Mucosa of descending colon (tissue), 3 donors: ENCODE measurements around the gene SACM1L. TPM values are rescaled to one million over a fixed set of nuclear protein-coding genes. Genes with fewer than 3 reads are reported as not detected.

Experiments
- ATAC-seq: fragments of 200-7000 bp; cut with Tn5 transposase; one replicate; pipeline ENCODE4 v1.9.1; 2020; ENCODE audit warnings: mild to moderate bottlenecking, moderate library complexity
- DNase-seq, 3 donors: peaks; one replicate each; pipeline ENCODE4 v3.0.0-alpha.2; 2020
- H3K36me3 ChIP-seq: fragments of 200-600 bp; one replicate; pipeline ENCODE4 v1.8.0; 2021; ENCODE audit warnings: low read depth, mild to moderate bottlenecking
- H3K4me1 ChIP-seq: fragments of 200-600 bp; one replicate; pipeline ENCODE4 v1.8.0; 2021; ENCODE audit warnings: low read depth, mild to moderate bottlenecking
- H3K4me3 ChIP-seq: fragments of 200-600 bp; one replicate; pipeline ENCODE4 v1.8.0; 2021; ENCODE audit warnings: mild to moderate bottlenecking
- H3K9me3 ChIP-seq: fragments of 200-600 bp; one replicate; pipeline ENCODE4 v1.8.0; 2021; ENCODE audit warnings: mild to moderate bottlenecking
- CTCF ChIP-seq: fragments of 200-600 bp; IDR thresholded peaks from one replicate; pipeline ENCODE4 v1.8.0; 2022; ENCODE audit warnings: antibody characterized with exemption, mild to moderate bottlenecking
- intact Hi-C, 2 donors: fragments of 100-400 bp; cut with DNase I in 1 of 2; cut with micrococcal nuclease in 1 of 2; formaldehyde crosslinking; loops; one replicate each; pipeline versions ENCODE4 v1.11.0 to v1.11.1; 2022; cut with DNase I, micrococcal nuclease
- total RNA-seq, 3 donors: library from RNA; stranded (reverse); fragmentation: NEBNext Ultra II Directional in 2 of 3; extraction: Animal tissue kit (Norgen Biotek cat#: 25700) in 2 of 3; gene quantifications; one replicate each; pipeline versions ENCODE4 v1.2.1 to v1.2.4, GENCODE V29; 2021 to 2023
- donor health status: DM: no; HTN: no; CAD: no; lungs with moderate emphysema.
- donor health status: DM: no; HTN: no; CAD: no.
- donor health status: DM: no; HTN: yes; CAD: no.

The SACM1L gene
- total RNA-seq, 3 donors from 2014 or later = 54.1 to 62.6 (median 57.2) TPM

GRCh38 chr3:45737234-45737633 lies 48.0 kb downstream of the SACM1L start:
- ATAC-seq (no peak), DNase-seq (no peak)
- H3K9me3 ChIP-seq = no peaks in the 10 kb centered on the region
- peaks cover 9% of the 10 kb centered on the region for H3K36me3 ChIP-seq
- intact Hi-C loops = no loop called here
- H3K4me3 ChIP-seq = no peak overlapping the region
- no peaks in the 10 kb centered on the region for H3K4me1 ChIP-seq
- no peak for TF ChIP-seq CTCF

GRCh38 chr3:45739991-45740390 lies 50.8 kb downstream of the SACM1L start:
- Histone ChIP-seq H3K4me1 (no peaks in the 10 kb centered on the region), H3K4me3 (no peak overlapping the region), H3K36me3 (peaks cover 6% of the 10 kb centered on the region), H3K9me3 (no peaks in the 10 kb centered on the region)
- TF ChIP-seq CTCF = no peak
- ATAC-seq (no peak), DNase-seq (no peak)
- intact Hi-C loops = no loop called here

GRCh38 chr3:45741247-45741646 lies 52.1 kb downstream of the SACM1L start:
- ATAC-seq (no peak), DNase-seq (no peak)
- H3K4me1 ChIP-seq = no peaks in the 10 kb centered on the region
- H3K36me3 ChIP-seq = no peaks in the 10 kb centered on the region
- no peak overlapping the region for H3K4me3 ChIP-seq
- H3K9me3 ChIP-seq = no peaks in the 10 kb centered on the region
- intact Hi-C loops = no loop called here
- no peak for TF ChIP-seq CTCF

GRCh38 chr3:45741742-45742460 lies 52.7 kb downstream of the SACM1L start:
- no peaks in the 10 kb centered on the region for H3K36me3 ChIP-seq

GRCh38 chr3:45742461-45743089 lies 53.4 kb downstream of the SACM1L start:
- ATAC-seq (no peak), DNase-seq (no peak)
- H3K9me3 ChIP-seq = no peaks in the 10 kb centered on the region
- intact Hi-C loops = no loop called here
- no peaks in the 10 kb centered on the region for H3K36me3 ChIP-seq
- no peak for TF ChIP-seq CTCF
- no peak overlapping the region for H3K4me3 ChIP-seq
- no peaks in the 10 kb centered on the region for H3K4me1 ChIP-seq

More at GRCh38 chr3:45741742-45742460, 52.7 kb downstream of the SACM1L start:
- no peak for TF ChIP-seq CTCF
- intact Hi-C loops = no loop called here
- H3K9me3 ChIP-seq = no peaks in the 10 kb centered on the region
- no peaks in the 10 kb centered on the region for H3K4me1 ChIP-seq
- ATAC-seq = no peak
- H3K4me3 ChIP-seq = no peak overlapping the region
- no peak for DNase-seq
